ENCODE measurements around the gene C5orf22. TPM values are rescaled to one million over a fixed set of nuclear protein-coding genes. Genes with fewer than 3 reads are reported as not detected.

Gene C5orf22
- total and polyA plus RNA-seq, 2 of the 4 experiments (the other 2 are of a cell fraction): 11.2 to 19.9 TPM

DNA sequence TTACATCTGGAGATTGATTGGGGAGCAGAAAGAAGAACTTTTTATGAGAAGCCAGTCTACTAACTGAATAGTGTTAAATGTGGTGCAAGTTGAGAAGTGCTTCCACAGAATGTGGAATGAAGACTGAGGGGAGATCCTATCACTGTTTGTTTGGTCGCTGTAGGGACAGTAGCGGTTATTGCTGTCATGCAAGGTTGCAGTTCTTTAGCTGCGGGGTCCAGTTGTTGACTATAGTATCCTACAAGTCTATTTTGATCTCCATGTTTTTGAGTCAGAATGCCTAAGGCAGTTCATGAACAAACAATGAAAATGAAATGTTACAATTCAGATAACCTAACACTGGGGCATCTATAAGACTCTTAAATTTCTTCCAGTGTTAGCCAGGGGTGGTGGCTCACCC lies 61.6 kb downstream of the C5orf22 start:
- Histone ChIP-seq H3K23ac (ENCODE audit: low read depth, low read length) (no peak overlapping the region), H2AFZ (replicated peaks; ENCODE audit: low read length, poor library complexity) (no peak overlapping the region), H3K4me1 (ENCODE audit: control insufficient read depth, insufficient read depth, low read length) (no peaks in the 10 kb centered on the region), H2BK15ac (ENCODE audit: low read depth, low read length) (no peak overlapping the region), H3K56ac (ENCODE audit: extremely low read depth, insufficient read depth, low read length) (no peak overlapping the region), H3K36me3 (ENCODE audit: control insufficient read depth, insufficient read depth, low read length) (no peaks in the 10 kb centered on the region), H2AK9ac (replicated peaks; ENCODE audit: low read depth, low read length, poor library complexity) (no peak overlapping the region), H2BK20ac (ENCODE audit: low read depth, low read length) (no peak overlapping the region), H3K9ac (ENCODE audit: low read depth, low read length) (no peak overlapping the region), H3K79me1 (ENCODE audit: low read depth in 1 of 2, low read length in 2 of 2) (no peaks in the 10 kb centered on the region), H3K4me3 (ENCODE audit: insufficient read depth, low read depth, low read length) (no peak overlapping the region), H4K8ac (ENCODE audit: low read depth in 2 of 2, low read length in 2 of 2) (no peak overlapping the region), H3K27me3 (ENCODE audit: control insufficient read depth, insufficient read depth, low read length) (peaks cover 16% of the 10 kb centered on the region), H3K9me3 (ENCODE audit: control insufficient read depth, insufficient read depth, low read length) (no peaks in the 10 kb centered on the region), H3K18ac (ENCODE audit: low read depth, low read length) (no peak overlapping the region), H2AK5ac (ENCODE audit: low read depth, low read length) (no peak overlapping the region), H3K4me2 (ENCODE audit: low read depth, low read length) (no peak overlapping the region), H2BK120ac (ENCODE audit: low read depth, low read length) (no peak overlapping the region), H4K91ac (ENCODE audit: insufficient read depth, low read depth, low read length) (no peak overlapping the region), H4K20me1 (ENCODE audit: insufficient read depth, low read length) (no peaks in the 10 kb centered on the region), H3K9me1 (ENCODE audit: insufficient read depth, low read length) (no peaks in the 10 kb centered on the region), H3K14ac (replicated peaks; ENCODE audit: low read depth, low read length) (no peak overlapping the region), H3K4ac (ENCODE audit: low read depth, low read length) (no peak overlapping the region), H2BK5ac (ENCODE audit: low read depth, low read length, poor library complexity, severe bottlenecking) (no peak overlapping the region), H3K27ac (ENCODE audit: insufficient read depth, low read length) (no peak overlapping the region), H4K5ac (ENCODE audit: low read depth, low read length) (no peak overlapping the region)
- in situ Hi-C loops (cut with MboI; ENCODE audit: low sequenced_read_pairs) (no loop called here), intact Hi-C loops (cut with micrococcal nuclease) (no loop called here), dilution Hi-C loops (cut with HindIII; ENCODE audit: low sequenced_read_pairs, unreplicated experiment) (no loop called here)
- WGBS, 2 experiments (ENCODE audit: extremely low coverage in 2 of 2, insufficient read length in 1 of 2): no CpG with 5 or more reads among the region's 3 CpGs
- TF ChIP-seq POLR2A (IDR thresholded peaks at IDR 0.05; ENCODE audit: low read depth, low read length): no peak
- no peak for TF ChIP-seq MAFK (IDR thresholded peaks at IDR 0.05; ENCODE audit: low read depth, low read length)
- TF ChIP-seq NFE2L2 (IDR thresholded peaks at IDR 0.05; ENCODE audit: low read depth, low read length): no peak
- TF ChIP-seq FOS (IDR thresholded peaks at IDR 0.05; ENCODE audit: low read depth, low read length): no peak
- TF ChIP-seq, protein P1, sequence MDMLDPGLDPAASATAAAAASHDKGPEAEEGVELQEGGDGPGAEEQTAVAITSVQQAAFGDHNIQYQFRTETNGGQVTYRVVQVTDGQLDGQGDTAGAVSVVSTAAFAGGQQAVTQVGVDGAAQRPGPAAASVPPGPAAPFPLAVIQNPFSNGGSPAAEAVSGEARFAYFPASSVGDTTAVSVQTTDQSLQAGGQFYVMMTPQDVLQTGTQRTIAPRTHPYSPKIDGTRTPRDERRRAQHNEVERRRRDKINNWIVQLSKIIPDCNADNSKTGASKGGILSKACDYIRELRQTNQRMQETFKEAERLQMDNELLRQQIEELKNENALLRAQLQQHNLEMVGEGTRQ (IDR thresholded peaks at IDR 0.05; ENCODE audit: low read depth, low read length): no peak
- TF ChIP-seq RCOR1 (IDR thresholded peaks at IDR 0.05; ENCODE audit: insufficient replicate concordance, low read length): no peak
- TF ChIP-seq BHLHE40 (IDR thresholded peaks at IDR 0.05; ENCODE audit: low read depth, low read length): no peak
- no peak for TF ChIP-seq MAZ (IDR thresholded peaks at IDR 0.05; ENCODE audit: borderline replicate concordance, low read depth, low read length)
- TF ChIP-seq, protein P2, sequence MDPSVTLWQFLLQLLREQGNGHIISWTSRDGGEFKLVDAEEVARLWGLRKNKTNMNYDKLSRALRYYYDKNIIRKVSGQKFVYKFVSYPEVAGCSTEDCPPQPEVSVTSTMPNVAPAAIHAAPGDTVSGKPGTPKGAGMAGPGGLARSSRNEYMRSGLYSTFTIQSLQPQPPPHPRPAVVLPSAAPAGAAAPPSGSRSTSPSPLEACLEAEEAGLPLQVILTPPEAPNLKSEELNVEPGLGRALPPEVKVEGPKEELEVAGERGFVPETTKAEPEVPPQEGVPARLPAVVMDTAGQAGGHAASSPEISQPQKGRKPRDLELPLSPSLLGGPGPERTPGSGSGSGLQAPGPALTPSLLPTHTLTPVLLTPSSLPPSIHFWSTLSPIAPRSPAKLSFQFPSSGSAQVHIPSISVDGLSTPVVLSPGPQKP (IDR thresholded peaks at IDR 0.05; ENCODE audit: borderline replicate concordance, low read depth, low read length): no peak
- TF ChIP-seq, protein P3, sequence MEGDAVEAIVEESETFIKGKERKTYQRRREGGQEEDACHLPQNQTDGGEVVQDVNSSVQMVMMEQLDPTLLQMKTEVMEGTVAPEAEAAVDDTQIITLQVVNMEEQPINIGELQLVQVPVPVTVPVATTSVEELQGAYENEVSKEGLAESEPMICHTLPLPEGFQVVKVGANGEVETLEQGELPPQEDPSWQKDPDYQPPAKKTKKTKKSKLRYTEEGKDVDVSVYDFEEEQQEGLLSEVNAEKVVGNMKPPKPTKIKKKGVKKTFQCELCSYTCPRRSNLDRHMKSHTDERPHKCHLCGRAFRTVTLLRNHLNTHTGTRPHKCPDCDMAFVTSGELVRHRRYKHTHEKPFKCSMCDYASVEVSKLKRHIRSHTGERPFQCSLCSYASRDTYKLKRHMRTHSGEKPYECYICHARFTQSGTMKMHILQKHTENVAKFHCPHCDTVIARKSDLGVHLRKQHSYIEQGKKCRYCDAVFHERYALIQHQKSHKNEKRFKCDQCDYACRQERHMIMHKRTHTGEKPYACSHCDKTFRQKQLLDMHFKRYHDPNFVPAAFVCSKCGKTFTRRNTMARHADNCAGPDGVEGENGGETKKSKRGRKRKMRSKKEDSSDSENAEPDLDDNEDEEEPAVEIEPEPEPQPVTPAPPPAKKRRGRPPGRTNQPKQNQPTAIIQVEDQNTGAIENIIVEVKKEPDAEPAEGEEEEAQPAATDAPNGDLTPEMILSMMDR (conservative IDR thresholded peaks at IDR 0.05; ENCODE audit: low read depth, low read length): no peak
- TF ChIP-seq CHD1 (IDR thresholded peaks at IDR 0.05; ENCODE audit: low read depth, low read length): no peak
- no peak for TF ChIP-seq MXI1 (IDR thresholded peaks at IDR 0.05; ENCODE audit: borderline replicate concordance, low read depth, low read length)
- no peak for TF ChIP-seq RAD21 (IDR thresholded peaks at IDR 0.05; ENCODE audit: low read length)
- no peak for TF ChIP-seq CEBPB (IDR thresholded peaks at IDR 0.05; ENCODE audit: low read depth, low read length)
- no peak for TF ChIP-seq RFX5 (IDR thresholded peaks at IDR 0.05; ENCODE audit: low read depth, low read length)
- TF ChIP-seq SMC3 (IDR thresholded peaks at IDR 0.05; ENCODE audit: low read depth, low read length): no peak
- ATAC-seq (ENCODE audit: low read depth) (no peak), DNase-seq (no peak)
- CTCF ChIA-PET: interaction anchor here (0.7 kb wide), 1 partner anchor 483 kb away, joined by 4 read pairs; no protein-coding TSS in a partner anchor
- no TSS peak for BruUV-seq (replicated peaks)
- POLR2A ChIA-PET (ENCODE audit: unreplicated experiment): no interaction called here
